GM21737 (cell line): ENCODE results near the gene DHRS4L2.

Experiments used
- ATAC-seq: cut with Tn5 transposase; IDR thresholded peaks from one replicate; pipeline ENCODE4 v1.9.1; 2021; ENCODE audit warnings: mild to moderate bottlenecking, moderate library complexity; ENCODE audit not compliant: unreplicated experiment

Gene DHRS4L2

DNA sequence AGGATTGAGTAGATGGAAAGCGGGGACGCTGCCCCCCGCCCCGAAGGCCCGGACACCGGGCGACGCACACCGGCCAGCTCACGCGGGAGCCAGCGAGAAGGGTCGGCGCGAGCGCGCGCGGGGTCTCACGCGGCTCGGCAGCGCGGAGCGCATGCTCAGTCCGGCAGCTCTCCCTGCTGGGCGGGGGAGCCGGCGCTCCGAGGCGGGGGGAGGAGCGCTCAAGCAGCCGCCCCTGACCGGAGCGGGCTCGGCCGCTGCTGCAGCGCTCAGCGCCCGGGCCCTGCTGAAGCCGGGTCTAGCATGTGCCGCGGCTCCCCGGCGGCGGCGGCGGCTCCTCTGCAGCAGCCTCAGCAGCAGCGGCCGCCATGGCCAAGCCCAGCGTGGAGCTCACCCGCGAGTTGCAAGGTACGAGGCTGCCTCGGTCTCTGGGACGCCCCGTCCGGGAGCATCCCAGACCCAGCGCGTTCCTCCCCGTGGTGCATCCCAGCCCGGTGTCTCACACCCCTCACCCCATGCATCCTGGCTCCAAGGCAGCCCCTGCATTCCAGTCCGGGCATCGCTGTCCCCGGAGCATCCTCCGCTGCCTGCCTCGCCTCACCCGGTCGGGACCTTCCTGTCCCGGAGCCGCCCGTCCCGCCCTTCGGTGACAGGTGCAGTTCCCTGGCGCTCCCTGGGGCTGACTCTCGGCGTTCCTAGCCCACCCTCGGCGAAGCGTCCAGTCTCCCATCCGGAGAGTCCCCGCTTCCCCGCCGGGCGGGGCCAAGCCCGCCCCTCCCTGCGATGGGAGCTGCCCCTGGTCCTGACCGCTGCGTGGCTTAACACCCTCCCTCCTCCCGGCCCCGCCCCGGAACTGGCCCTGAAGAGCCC, 63.3 kb downstream of the DHRS4L2 start, which contains the start of gene CARMIL3:
CARMIL3 (plus strand) TSS at position 221 of the 867 bp plus-strand sequence; CDS start at position 366, 145 bp downstream.
- peak; percentile 67 for ATAC-seq

DNA sequence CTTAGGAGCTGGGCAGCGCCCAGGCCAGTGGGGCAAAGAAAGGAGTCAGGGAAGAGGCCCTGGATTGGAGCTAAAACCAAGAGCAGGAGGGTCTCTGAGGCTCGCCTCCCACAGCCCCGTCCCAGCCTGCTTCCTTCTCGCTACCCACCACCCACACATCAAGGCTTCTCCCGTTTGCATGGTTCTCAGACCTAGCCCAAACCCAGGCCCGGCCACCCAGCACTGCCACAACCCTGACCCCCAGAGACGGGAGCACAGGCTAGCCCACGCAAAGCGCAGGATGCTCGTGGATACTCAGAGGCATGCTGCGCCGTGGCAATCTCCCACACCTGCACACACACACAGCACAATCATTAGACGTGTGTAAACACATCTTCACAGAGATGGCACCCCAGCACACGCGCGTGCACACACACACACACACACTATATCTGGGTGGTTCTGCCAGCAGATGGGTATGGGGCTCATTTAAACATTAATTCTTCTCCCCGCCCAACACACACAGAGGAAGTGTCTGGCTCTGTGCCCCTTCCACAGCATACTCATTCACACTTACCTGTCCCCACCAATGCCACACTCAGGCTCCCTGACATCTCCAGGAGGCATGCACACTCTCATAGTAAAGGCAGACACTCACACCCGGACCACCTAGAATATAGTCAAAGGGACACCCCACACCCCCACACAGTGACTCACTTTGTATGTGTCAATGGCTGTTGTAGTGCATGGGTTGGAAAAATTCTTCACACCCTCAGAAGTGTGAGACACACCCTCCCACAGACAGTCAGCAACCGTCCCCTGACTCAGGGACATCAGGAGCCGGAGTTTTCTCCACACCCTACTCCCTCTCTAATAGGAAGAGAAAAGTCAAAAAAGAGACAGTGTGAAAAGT, 64.2 kb downstream of the DHRS4L2 start:
- no peak for ATAC-seq

DNA sequence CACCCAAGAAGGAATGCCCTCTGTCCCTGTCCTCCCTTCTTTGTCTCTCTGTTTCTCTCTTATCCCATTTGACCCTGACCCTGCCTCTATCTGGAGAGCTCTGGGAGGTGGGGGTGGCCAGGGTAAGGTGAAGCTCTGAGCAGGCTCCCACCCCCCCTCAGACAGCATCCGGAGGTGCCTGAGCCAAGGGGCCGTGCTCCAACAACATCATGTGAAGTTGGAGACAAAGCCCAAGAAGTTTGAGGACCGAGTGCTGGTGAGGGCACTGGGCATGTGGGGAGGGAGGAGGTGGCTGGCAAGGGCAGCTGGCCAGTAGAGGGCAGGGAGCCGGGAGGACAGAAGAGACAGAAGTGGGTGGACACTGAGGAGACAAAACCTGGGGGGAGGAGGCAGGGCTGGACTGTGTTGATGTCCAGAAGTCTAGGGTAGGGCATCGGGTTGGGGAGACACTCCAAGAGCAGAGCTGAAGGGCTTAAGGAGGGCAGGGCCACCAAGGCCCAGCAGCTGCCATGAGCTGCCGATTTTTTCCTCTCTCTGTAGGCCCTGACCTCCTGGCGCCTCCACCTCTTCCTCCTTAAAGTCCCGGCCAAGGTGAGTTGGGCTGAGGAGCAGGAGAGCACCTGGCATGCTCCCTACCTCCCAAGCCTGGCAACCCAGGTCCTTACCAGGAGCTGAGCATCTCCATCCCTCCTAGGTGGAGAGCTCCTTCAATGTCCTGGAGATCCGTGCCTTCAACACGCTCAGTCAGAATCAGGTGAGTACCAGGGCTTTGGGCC, 65.0 kb downstream of the DHRS4L2 start:
- ATAC-seq: no peak

DNA sequence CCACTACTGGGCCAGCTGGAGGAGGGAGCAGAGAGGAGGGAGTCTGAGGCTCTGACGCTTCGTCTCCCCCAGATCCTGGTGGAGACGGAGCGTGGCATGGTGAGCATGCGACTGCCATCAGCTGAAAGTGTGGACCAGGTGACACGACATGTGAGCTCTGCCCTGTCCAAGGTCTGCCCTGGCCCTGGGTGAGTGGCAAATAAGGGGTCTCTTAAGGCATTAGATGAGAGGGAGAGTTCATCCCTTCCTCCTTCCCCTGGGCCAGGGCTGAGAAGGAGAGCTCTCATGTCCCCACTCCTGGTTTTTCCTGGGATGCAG, 65.6 kb downstream of the DHRS4L2 start:
- no peak for ATAC-seq

DNA sequence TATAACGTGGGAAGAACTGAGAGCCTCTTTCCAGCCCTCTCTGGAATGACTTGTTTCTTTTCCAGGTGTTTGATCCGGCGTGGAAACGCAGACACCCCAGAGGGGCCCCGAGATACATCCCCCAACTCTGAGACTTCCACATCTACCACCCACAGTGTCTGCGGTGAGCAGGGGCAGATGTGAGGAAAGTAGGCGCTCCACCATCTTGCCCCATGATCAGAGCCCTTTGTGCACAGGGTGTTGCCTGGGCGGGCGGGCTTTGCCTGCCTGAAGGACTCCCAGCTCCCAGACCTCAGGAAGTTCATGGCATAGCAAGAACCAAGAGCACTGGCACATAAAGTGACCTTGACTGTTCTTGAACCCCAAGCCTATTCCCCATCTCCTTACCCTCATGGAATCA, 65.9 kb downstream of the DHRS4L2 start:
- ATAC-seq: no peak
